ENCODE measurements around the gene BLMH.

DNA sequence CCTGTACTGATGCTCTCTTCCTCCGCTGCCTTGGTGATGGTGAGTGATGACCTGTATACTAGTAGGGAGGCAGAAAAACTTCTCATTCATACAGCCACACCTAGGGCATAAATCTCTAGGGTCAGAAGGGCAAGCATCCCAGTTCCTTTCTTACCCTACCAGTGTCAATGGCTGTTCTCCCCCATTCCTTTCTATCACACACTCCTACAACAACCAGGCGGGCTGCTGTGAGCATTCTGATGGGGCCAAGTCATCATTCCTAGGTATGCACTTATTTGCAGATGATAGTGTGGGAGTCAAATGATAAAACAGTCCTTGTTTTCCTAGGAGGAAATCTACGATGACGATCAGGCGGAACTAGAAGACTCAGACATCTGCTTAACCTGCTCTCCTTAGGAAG, 42.3 kb downstream of the BLMH start:
- TF ChIP-seq, protein P1, sequence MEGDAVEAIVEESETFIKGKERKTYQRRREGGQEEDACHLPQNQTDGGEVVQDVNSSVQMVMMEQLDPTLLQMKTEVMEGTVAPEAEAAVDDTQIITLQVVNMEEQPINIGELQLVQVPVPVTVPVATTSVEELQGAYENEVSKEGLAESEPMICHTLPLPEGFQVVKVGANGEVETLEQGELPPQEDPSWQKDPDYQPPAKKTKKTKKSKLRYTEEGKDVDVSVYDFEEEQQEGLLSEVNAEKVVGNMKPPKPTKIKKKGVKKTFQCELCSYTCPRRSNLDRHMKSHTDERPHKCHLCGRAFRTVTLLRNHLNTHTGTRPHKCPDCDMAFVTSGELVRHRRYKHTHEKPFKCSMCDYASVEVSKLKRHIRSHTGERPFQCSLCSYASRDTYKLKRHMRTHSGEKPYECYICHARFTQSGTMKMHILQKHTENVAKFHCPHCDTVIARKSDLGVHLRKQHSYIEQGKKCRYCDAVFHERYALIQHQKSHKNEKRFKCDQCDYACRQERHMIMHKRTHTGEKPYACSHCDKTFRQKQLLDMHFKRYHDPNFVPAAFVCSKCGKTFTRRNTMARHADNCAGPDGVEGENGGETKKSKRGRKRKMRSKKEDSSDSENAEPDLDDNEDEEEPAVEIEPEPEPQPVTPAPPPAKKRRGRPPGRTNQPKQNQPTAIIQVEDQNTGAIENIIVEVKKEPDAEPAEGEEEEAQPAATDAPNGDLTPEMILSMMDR (IDR thresholded peaks at IDR 0.05; ENCODE audit: low read length), result no peak
- TF ChIP-seq EZH2 (optimal IDR thresholded peaks at IDR 0.05; ENCODE audit: low read depth, low read length), result no peak
